Hepatocyte (in vitro differentiated cells): ENCODE data around the gene KLK2. TPM values are rescaled to one million over a fixed set of nuclear protein-coding genes. Genes with fewer than 3 reads are reported as not detected.

Experiments
- DNase-seq: peaks from one replicate; pipeline ENCODE4 v3.0.0-alpha.2; 2016; ENCODE audit warnings: low spot score
- H2AFZ ChIP-seq: fragments of 200-600 bp; sonication (generic); 2 replicates; pipeline ENCODE4 v1.6.0; 2016; ENCODE audit warnings: antibody characterized with exemption, mild to moderate bottlenecking
- H3K27ac ChIP-seq: fragments of 200-600 bp; sonication (generic); 2 replicates; pipeline ENCODE4 v1.5.1; 2016; ENCODE audit warnings: mild to moderate bottlenecking
- H3K27me3 ChIP-seq: fragments of 200-600 bp; sonication (generic); 2 replicates; pipeline ENCODE4 v1.6.1; 2016
- H3K36me3 ChIP-seq: fragments of 200-600 bp; sonication (generic); replicated peaks from 2 replicates; pipeline ENCODE4 v1.5.1; 2016; ENCODE audit warnings: low read depth; ENCODE audit not compliant: insufficient read depth
- H3K4me1 ChIP-seq: fragments of 200-600 bp; sonication (generic); 2 replicates; pipeline ENCODE4 v1.5.1; 2016; ENCODE audit warnings: mild to moderate bottlenecking, moderate library complexity; ENCODE audit not compliant: insufficient read depth
- H3K4me2 ChIP-seq: fragments of 200-600 bp; sonication (generic); 2 replicates; pipeline ENCODE4 v1.6.0; 2016
- H3K4me3 ChIP-seq: fragments of 200-600 bp; sonication (generic); 2 replicates; pipeline ENCODE4 v1.5.1; 2016; ENCODE audit warnings: mild to moderate bottlenecking
- H3K79me2 ChIP-seq: fragments of 200-600 bp; sonication (generic); 2 replicates; pipeline ENCODE4 v1.6.0; 2017; ENCODE audit warnings: mild to moderate bottlenecking
- H3K9me2 ChIP-seq: fragments of 200-600 bp; sonication (generic); replicated peaks from 2 replicates; pipeline ENCODE4 v1.6.0; 2017; ENCODE audit warnings: mild to moderate bottlenecking; ENCODE audit not compliant: insufficient read depth
- H3K9me3 ChIP-seq: fragments of 200-600 bp; sonication (generic); 2 replicates; pipeline ENCODE4 v1.5.1; 2016; ENCODE audit warnings: low read depth, mild to moderate bottlenecking
- H4K20me1 ChIP-seq: fragments of 200-600 bp; sonication (generic); 2 replicates; pipeline ENCODE4 v1.6.0; 2016; ENCODE audit warnings: mild to moderate bottlenecking; ENCODE audit not compliant: insufficient read depth, poor library complexity, severe bottlenecking
- EZH2 ChIP-seq: fragments of 200-600 bp; sonication (generic); IDR thresholded peaks from 2 replicates; pipeline ENCODE4 v1.6.1; 2016; ENCODE audit warnings: antibody characterized with exemption, mild to moderate bottlenecking, borderline replicate concordance
- EZH2phosphoT487 ChIP-seq: fragments of 200-600 bp; sonication (generic); IDR thresholded peaks from one replicate; pipeline ENCODE4 v1.6.1; 2018; ENCODE audit warnings: antibody characterized with exemption, mild to moderate bottlenecking, low read depth, moderate library complexity; ENCODE audit not compliant: unreplicated experiment, severe bottlenecking
- WGBS: methylation state at CpG from one replicate; pipeline ENCODE4 v1.1.6; 2016; ENCODE audit warnings: low lambda C conversion rate; ENCODE audit errors: missing lambda C conversion rate; 5-methylcytosine and 5-hydroxymethylcytosine counted together
- polyA plus RNA-seq: library from polyadenylated mRNA; unstranded; fragments of >200 nt; fragmentation: Nextera tagmentation; extraction: Ambion mirVana; gene quantifications from 2 replicates; pipeline ENCODE4 v1.2.1, GENCODE V29; 2016
- total RNA-seq: library from RNA; depleted of rRNA; stranded (reverse); fragments of >200 nt; gene quantifications from 2 replicates; pipeline ENCODE4 v1.2.3, GENCODE V29; 2014
- TF ChIP-seq, protein P1 (sequence below): fragments of 200-600 bp; sonication (generic); IDR thresholded peaks from 2 replicates; pipeline ENCODE4 v1.5.1; 2016; ENCODE audit warnings: antibody characterized with exemption, mild to moderate bottlenecking; ENCODE audit not compliant: poor library complexity

The KLK2 gene
- total and polyA plus RNA-seq, 2 experiments from 2014 or later, result not detected

DNA sequence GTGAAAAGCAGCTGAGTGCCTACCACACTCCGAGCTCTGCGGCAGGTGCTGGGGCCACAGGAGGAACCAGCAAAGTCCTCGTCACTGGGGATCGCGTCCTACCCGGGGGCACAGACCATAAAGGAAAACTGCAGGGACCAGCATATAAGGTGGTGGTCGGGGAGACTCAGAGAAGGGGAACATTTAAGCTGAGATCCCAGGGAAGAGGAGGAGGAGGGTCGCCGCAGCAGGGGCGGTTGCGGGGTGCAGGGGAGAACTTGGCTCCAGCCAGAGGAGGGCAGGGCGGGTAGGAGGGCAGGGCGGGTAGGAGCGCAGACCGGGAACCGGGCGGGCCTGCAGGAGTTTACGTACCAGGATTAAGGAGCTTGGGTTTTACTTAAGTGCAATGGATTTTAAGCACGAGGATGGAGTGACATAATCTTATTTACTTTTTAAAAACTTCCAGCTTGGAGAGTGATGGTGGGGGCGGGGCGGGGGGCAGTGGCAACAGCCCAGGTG, 38.9 kb downstream of the KLK2 start:
- no peak for DNase-seq
- no peak overlapping the region for H3K4me2 ChIP-seq
- peaks cover 71% of the 10 kb centered on the region for H3K27me3 ChIP-seq

DNA sequence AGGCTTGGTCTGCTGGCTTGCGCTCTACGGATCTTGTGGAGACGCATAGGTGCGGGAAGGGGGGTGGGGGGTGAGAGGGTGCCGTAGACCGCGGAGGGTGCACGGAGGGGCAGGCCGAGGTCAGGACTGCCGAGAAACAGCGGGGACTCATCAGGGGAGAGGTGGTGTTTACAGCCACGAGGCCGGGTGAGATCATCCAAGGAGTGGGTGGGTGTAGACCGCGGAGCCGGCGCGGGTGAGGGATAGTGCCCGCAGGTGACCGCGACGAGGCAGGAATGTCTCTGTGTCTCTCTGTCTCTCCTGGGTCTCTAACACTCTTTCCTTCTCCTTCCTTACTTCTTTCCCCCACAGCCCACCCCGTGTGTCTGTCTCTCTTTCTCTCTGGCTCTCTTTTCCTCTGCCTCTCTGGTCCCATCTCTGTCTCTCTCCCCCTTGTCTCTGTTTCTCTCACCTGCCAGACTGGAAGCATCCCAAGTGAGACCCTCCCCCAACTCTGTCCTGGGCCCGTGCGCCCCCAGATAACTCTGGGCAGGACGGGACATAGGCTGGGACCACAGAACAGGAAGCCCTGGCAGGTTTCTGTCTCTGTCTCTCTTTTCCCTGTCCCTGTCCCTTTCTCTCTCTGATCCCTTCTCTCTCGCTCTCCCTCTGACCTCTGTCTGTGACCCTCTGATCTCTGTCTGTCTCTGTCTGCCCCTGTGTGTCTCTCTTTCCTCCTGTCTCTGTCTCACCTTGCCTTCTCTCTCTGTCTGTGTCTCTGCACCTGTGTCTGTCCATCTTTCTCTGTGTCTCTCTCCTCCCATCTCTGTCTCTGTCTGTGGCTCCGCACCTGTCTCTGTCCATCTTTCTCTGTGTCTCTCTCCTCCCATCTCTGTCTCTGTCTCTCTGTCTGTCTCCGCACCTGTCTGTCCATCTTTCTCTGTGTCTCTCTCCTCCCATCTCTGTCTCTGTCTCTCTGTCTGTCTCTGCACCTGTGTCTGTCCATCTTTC, 39.8 kb downstream of the KLK2 start:
- Histone ChIP-seq H3K4me3 (no peak overlapping the region), H3K27me3 (peaks cover 64% of the 10 kb centered on the region), H3K27ac (no peak overlapping the region), H3K9me2 (no peaks in the 10 kb centered on the region), H3K36me3 (no peaks in the 10 kb centered on the region), H4K20me1 (no peaks in the 10 kb centered on the region), H3K79me2 (no peaks in the 10 kb centered on the region), H3K4me1 (no peaks in the 10 kb centered on the region), H2AFZ (no peak overlapping the region), H3K4me2 (no peak overlapping the region), H3K9me3 (no peaks in the 10 kb centered on the region)
- 30% methylated on average over 22 of the region's 29 CpGs for WGBS
- no peak for TF ChIP-seq EZH2phosphoT487
- TF ChIP-seq, protein P1, sequence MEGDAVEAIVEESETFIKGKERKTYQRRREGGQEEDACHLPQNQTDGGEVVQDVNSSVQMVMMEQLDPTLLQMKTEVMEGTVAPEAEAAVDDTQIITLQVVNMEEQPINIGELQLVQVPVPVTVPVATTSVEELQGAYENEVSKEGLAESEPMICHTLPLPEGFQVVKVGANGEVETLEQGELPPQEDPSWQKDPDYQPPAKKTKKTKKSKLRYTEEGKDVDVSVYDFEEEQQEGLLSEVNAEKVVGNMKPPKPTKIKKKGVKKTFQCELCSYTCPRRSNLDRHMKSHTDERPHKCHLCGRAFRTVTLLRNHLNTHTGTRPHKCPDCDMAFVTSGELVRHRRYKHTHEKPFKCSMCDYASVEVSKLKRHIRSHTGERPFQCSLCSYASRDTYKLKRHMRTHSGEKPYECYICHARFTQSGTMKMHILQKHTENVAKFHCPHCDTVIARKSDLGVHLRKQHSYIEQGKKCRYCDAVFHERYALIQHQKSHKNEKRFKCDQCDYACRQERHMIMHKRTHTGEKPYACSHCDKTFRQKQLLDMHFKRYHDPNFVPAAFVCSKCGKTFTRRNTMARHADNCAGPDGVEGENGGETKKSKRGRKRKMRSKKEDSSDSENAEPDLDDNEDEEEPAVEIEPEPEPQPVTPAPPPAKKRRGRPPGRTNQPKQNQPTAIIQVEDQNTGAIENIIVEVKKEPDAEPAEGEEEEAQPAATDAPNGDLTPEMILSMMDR, result no peak
- no peak for TF ChIP-seq EZH2
- DNase-seq, result peak; percentile 49

More for the DNA sequence above, 38.9 kb downstream of the KLK2 start:
- Histone ChIP-seq H3K9me2 (no peaks in the 10 kb centered on the region), H4K20me1 (no peaks in the 10 kb centered on the region), H2AFZ (no peak overlapping the region), H3K9me3 (no peaks in the 10 kb centered on the region), H3K36me3 (no peaks in the 10 kb centered on the region), H3K4me3 (no peak overlapping the region), H3K79me2 (no peaks in the 10 kb centered on the region), H3K4me1 (no peaks in the 10 kb centered on the region), H3K27ac (no peak overlapping the region)
- 73% methylated on average over 11 of the region's 21 CpGs for WGBS
- no peak for TF ChIP-seq EZH2
- TF ChIP-seq, protein P1, result no peak
- TF ChIP-seq EZH2phosphoT487, result no peak

DNA sequence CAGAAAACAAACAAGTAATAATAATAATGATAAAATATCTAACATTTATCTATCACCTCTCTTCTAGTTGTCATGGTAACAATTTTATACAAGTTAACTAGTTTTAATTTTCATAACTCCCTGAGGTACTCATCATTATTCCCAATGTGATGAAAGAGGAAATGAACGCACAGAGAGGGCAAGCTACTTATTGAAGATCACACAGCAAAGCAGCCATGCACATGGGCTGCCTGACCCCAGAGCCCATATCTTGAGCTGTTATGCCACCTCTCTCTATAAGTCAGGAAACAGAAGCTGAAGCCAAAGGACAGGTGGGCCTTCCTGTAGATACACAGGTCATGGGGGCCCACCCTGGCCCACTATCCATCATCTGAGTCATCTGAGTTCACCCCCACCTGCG, 42.8 kb downstream of the KLK2 start:
- Histone ChIP-seq H2AFZ (no peak overlapping the region), H3K4me3 (no peak overlapping the region), H3K4me2 (no peak overlapping the region), H3K79me2 (no peaks in the 10 kb centered on the region), H3K9me3 (no peaks in the 10 kb centered on the region), H3K9me2 (no peaks in the 10 kb centered on the region), H3K36me3 (no peaks in the 10 kb centered on the region), H3K27ac (no peak overlapping the region), H4K20me1 (no peaks in the 10 kb centered on the region), H3K4me1 (no peaks in the 10 kb centered on the region), H3K27me3 (peaks cover 56% of the 10 kb centered on the region)
- no peak for DNase-seq
- WGBS, result 81% methylated on average over 2 of the region's 2 CpGs
- TF ChIP-seq EZH2phosphoT487, result no peak
- TF ChIP-seq, protein P1, result no peak
